ENCODE data around the gene RDX.
A peak's percentile ranks its signal among the peaks of the same experiment; 100 is the strongest.

Gene RDX

GRCh38 chr11:110298301-110298765 is 1.9 kb upstream of the RDX start:
- no peaks in the 10 kb centered on the region for H3K27me3 ChIP-seq (ENCODE audit: low read length)
- no peaks in the 10 kb centered on the region for H3K9me3 ChIP-seq (ENCODE audit: insufficient read depth, low read length)
- H3K9me2 ChIP-seq (replicated peaks; ENCODE audit: insufficient read depth, low read length), result no peaks in the 10 kb centered on the region
- H3F3A ChIP-seq (ENCODE audit: insufficient read depth), result no peaks in the 10 kb centered on the region; the same call in none of the 2 replicates
- H3K4me2 ChIP-seq (ENCODE audit: low read depth, low read length, poor library complexity, severe bottlenecking), result no peak overlapping the region
- no peak overlapping the region for H3K4me3 ChIP-seq (ENCODE audit: insufficient read depth, low read length, poor library complexity, severe bottlenecking)
- no peak overlapping the region for H3K9ac ChIP-seq (ENCODE audit: low read length)
- no peak overlapping the region for H2AFZ ChIP-seq (ENCODE audit: low read depth, low read length, severe bottlenecking)
- H3K79me2 ChIP-seq (ENCODE audit: insufficient read depth, low read length), result no peaks in the 10 kb centered on the region
- no peak overlapping the region for H3K27ac ChIP-seq (ENCODE audit: low read depth, low read length)
- TF ChIP-seq CTCF (IDR thresholded peaks at IDR 0.05; ENCODE audit: insufficient read depth, low read length, poor library complexity, severe bottlenecking) (no peak), EZH2phosphoT487 (conservative IDR thresholded peaks at IDR 0.05; ENCODE audit: low read length) (no peak)
- 0 out of 2 replicates have a peak, but pooled peaks cover 8% of the 10 kb centered on the region for H4K20me1 ChIP-seq (ENCODE audit: low read depth, low read length)
- no peaks in the 10 kb centered on the region for H3K36me3 ChIP-seq (ENCODE audit: low read length)

- Histone ChIP-seq H3K79me2 (ENCODE audit: insufficient read depth, low read length) (no peaks in the 10 kb centered on the region), H3K36me3 (ENCODE audit: low read length) (no peaks in the 10 kb centered on the region), H3K27me3 (ENCODE audit: low read length) (no peaks in the 10 kb centered on the region), H3K4me3 (ENCODE audit: insufficient read depth, low read length, poor library complexity, severe bottlenecking) (no peak overlapping the region), H3K27ac (ENCODE audit: low read depth, low read length) (no peak overlapping the region), H4K20me1 (ENCODE audit: low read depth, low read length) (0 out of 2 replicates have a peak, but pooled peaks cover 8% of the 10 kb centered on the region), H3K9ac (ENCODE audit: low read length) (no peak overlapping the region), H3K9me3 (ENCODE audit: insufficient read depth, low read length) (no peaks in the 10 kb centered on the region), H3K9me2 (replicated peaks; ENCODE audit: insufficient read depth, low read length) (no peaks in the 10 kb centered on the region), H2AFZ (ENCODE audit: low read depth, low read length, severe bottlenecking) (no peak overlapping the region), H3F3A (ENCODE audit: insufficient read depth) (no peaks in the 10 kb centered on the region; the same call in none of the 2 replicates), H3K4me2 (ENCODE audit: low read depth, low read length, poor library complexity, severe bottlenecking) (no peak overlapping the region)
- no peak for TF ChIP-seq CTCF (IDR thresholded peaks at IDR 0.05; ENCODE audit: insufficient read depth, low read length, poor library complexity, severe bottlenecking)
- no peak for TF ChIP-seq EZH2phosphoT487 (conservative IDR thresholded peaks at IDR 0.05; ENCODE audit: low read length)
Measured at GRCh38 chr11:110297726-110298300, 1.4 kb upstream of the RDX start.

GRCh38 chr11:110297076-110297725 is 787 bp upstream of the RDX start:
- no peak overlapping the region for H3K4me3 ChIP-seq (ENCODE audit: insufficient read depth, low read length, poor library complexity, severe bottlenecking)
- H3K36me3 ChIP-seq (ENCODE audit: low read length), result no peaks in the 10 kb centered on the region
- no peak overlapping the region for H3K27ac ChIP-seq (ENCODE audit: low read depth, low read length)
- H3F3A ChIP-seq (ENCODE audit: insufficient read depth), result no peaks in the 10 kb centered on the region; the same call in none of the 2 replicates
- no peak overlapping the region for H3K9ac ChIP-seq (ENCODE audit: low read length)
- no peaks in the 10 kb centered on the region for H3K9me2 ChIP-seq (replicated peaks; ENCODE audit: insufficient read depth, low read length)
- no peaks in the 10 kb centered on the region for H3K27me3 ChIP-seq (ENCODE audit: low read length)
- peak overlapping the region; percentile 93 for H3K4me2 ChIP-seq (ENCODE audit: low read depth, low read length, poor library complexity, severe bottlenecking)
- no peaks in the 10 kb centered on the region for H3K79me2 ChIP-seq (ENCODE audit: insufficient read depth, low read length)
- 0 out of 2 replicates have a peak, but pooled peaks cover 8% of the 10 kb centered on the region for H4K20me1 ChIP-seq (ENCODE audit: low read depth, low read length)
- H2AFZ ChIP-seq (ENCODE audit: low read depth, low read length, severe bottlenecking), result no peak overlapping the region
- no peak for TF ChIP-seq CTCF (IDR thresholded peaks at IDR 0.05; ENCODE audit: insufficient read depth, low read length, poor library complexity, severe bottlenecking)
- TF ChIP-seq EZH2phosphoT487 (conservative IDR thresholded peaks at IDR 0.05; ENCODE audit: low read length), result no peak
- H3K9me3 ChIP-seq (ENCODE audit: insufficient read depth, low read length), result no peaks in the 10 kb centered on the region

Measured in SU-DHL-6 (cell line).